HepG2 (cell line): ENCODE measurements around the gene CFAP300. TPM values are rescaled to one million over a fixed set of nuclear protein-coding genes. Genes with fewer than 3 reads are reported as not detected.

Experiments
- CBX2 ChIP-seq, 2 experiments: fragments of 200-600 bp in 1 of 2; sonication (generic); formaldehyde crosslinking in 1 of 2; IDR thresholded peaks; 2 replicates each; pipeline versions ENCODE4 v1.7.0 to v1.8.1; 2018 to 2022; ENCODE audit warnings: low read depth in 2 of 2, low read length in 1 of 2, mild to moderate bottlenecking in 1 of 2, missing genetic modification reagents in 1 of 2
- HDAC2 ChIP-seq: sonication (generic); formaldehyde crosslinking; IDR thresholded peaks from 2 replicates; pipeline ENCODE4 v1.4.0; 2020; ENCODE audit warnings: missing genetic modification reagents
- HNRNPL ChIP-seq: fragments of 200-400 bp; formaldehyde crosslinking; IDR thresholded peaks from 2 replicates; pipeline ENCODE4 v1.6.1; 2017; ENCODE audit warnings: mild to moderate bottlenecking, low read depth, low read length
- KMT2A ChIP-seq: sonication (generic); formaldehyde crosslinking; IDR thresholded peaks from 2 replicates; pipeline ENCODE4 v1.4.0; 2020; ENCODE audit warnings: missing genetic modification reagents
- PCBP1 ChIP-seq: fragments of 200-400 bp; formaldehyde crosslinking; IDR thresholded peaks from 2 replicates; pipeline ENCODE4 v1.6.1; 2017; ENCODE audit warnings: mild to moderate bottlenecking, low read depth, low read length, borderline replicate concordance
- PTBP1 ChIP-seq: fragments of 200-400 bp; formaldehyde crosslinking; IDR thresholded peaks from 2 replicates; pipeline ENCODE4 v1.6.1; 2018; ENCODE audit warnings: low read length, low read depth; ENCODE audit not compliant: poor library complexity, severe bottlenecking
- SMAD3 ChIP-seq: sonication (generic); formaldehyde crosslinking; IDR thresholded peaks from 2 replicates; pipeline ENCODE4 v1.4.0; 2020; ENCODE audit warnings: missing genetic modification reagents
- TARDBP ChIP-seq: sonication (generic); formaldehyde crosslinking; IDR thresholded peaks from 2 replicates; pipeline ENCODE4 v1.8.0; 2022; ENCODE audit warnings: mild to moderate bottlenecking, missing genetic modification reagents
- ZNF652 ChIP-seq: IDR thresholded peaks from 2 replicates; pipeline ENCODE4 v1.6.1; 2016; ENCODE audit warnings: low read depth, borderline replicate concordance
- ZNF790 ChIP-seq: sonication (generic); formaldehyde crosslinking; IDR thresholded peaks from 2 replicates; pipeline ENCODE4 v1.8.0; 2022; ENCODE audit warnings: missing genetic modification reagents, mild to moderate bottlenecking, borderline replicate concordance
- ZSCAN22 ChIP-seq: sonication (generic); formaldehyde crosslinking; IDR thresholded peaks from 2 replicates; pipeline ENCODE4 v1.4.0; 2020; ENCODE audit warnings: mild to moderate bottlenecking, missing genetic modification reagents
- ZZZ3 ChIP-seq: sonication (generic); formaldehyde crosslinking; IDR thresholded peaks from 2 replicates; pipeline ENCODE4 v1.4.0; 2020; ENCODE audit warnings: missing genetic modification reagents, mild to moderate bottlenecking, borderline replicate concordance
- polyA plus RNA-seq, 8 experiments: library from polyadenylated mRNA; depleted of rRNA in 3 of 8; stranded (reverse) in 7 of 8; unstranded in 1 of 8; fragments of >200 nt; fragmentation: Illumina TruSeq in 4 of 8; extraction: Trizol in 4 of 8; gene quantifications; 2 replicates each; pipeline versions ENCODE4 v1.2.1 to v1.2.3, GENCODE V29; 2011 to 2016; ENCODE audit warnings: low read depth in 4 of 8, missing spikeins in 1 of 8, mixed read lengths in 1 of 8; ENCODE audit not compliant: insufficient read depth in 1 of 8
- total RNA-seq, 5 experiments: library from RNA; depleted of rRNA; stranded (reverse); fragments of >200 nt; fragmentation: Illumina TruSeq; extraction: Trizol; gene quantifications; 2 replicates each; pipeline ENCODE4 v1.2.3, GENCODE V29; 2016; ENCODE audit warnings: low read depth in 1 of 5
- TF ChIP-seq, protein P1 (sequence below): sonication (generic); formaldehyde crosslinking; IDR thresholded peaks from 2 replicates; pipeline ENCODE4 v1.9.0; 2022; ENCODE audit warnings: low read depth, missing genetic modification reagents
- TF ChIP-seq, protein P2 (sequence below): sonication (generic); formaldehyde crosslinking; IDR thresholded peaks from 2 replicates; pipeline ENCODE4 v1.8.1; 2023; ENCODE audit warnings: missing genetic modification reagents, mild to moderate bottlenecking, borderline replicate concordance
- TF ChIP-seq, protein P3 (sequence below): sonication (generic); formaldehyde crosslinking; IDR thresholded peaks from 2 replicates; pipeline ENCODE4 v1.8.1; 2023; ENCODE audit warnings: missing genetic modification reagents, inconsistent platforms, borderline replicate concordance
- TF ChIP-seq, protein P4 (sequence below): sonication (generic); formaldehyde crosslinking; IDR thresholded peaks from 2 replicates; pipeline ENCODE4 v1.4.0; 2020; ENCODE audit warnings: missing genetic modification reagents
- TF ChIP-seq, protein P5 (sequence below): sonication (generic); formaldehyde crosslinking; IDR thresholded peaks from 2 replicates; pipeline ENCODE4 v1.5.0; 2020; ENCODE audit warnings: mild to moderate bottlenecking, missing genetic modification reagents

Gene CFAP300
- total and polyA plus RNA-seq, 2 of the 13 experiments (the other 11 are each of a cell fraction or from before 2014, with no cell fraction given) = not detected

DNA sequence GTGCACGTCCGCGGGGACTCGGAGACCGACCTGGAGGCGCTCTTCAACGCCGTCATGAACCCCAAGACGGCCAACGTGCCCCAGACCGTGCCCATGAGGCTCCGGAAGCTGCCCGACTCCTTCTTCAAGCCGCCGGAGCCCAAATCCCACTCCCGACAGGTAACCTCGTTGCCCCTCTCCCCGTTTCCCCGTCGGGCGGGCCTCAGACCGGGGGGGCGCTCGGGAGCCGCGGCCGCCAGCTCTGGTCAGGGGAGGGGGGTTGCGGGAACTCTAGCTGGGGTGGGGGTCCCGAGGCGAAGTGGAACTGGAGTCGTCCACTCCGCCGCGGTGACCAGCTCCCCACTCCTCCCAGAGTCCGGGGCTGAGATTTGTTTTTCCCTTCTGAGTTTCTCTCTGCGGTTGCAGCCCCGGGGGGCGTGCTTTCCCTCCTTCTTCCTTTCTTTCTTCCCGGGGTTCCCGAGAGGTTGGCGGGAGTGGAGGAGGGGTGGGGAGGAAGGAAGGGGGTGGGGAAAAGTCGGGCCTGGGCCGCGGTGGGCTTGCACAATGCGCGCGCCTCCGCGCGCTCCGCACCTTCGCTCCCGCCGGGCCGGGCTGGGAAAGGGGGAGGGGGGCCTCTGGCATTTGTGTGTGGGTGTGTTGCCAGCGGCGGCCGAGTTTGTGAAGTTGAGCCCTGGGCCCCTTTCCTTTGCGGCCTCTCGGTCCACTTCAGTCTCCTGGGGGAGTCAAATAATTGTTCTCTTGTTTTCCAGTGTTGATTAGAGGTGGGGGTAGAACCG is 64.0 kb downstream of the CFAP300 start (continued):
- TF ChIP-seq, protein P1, sequence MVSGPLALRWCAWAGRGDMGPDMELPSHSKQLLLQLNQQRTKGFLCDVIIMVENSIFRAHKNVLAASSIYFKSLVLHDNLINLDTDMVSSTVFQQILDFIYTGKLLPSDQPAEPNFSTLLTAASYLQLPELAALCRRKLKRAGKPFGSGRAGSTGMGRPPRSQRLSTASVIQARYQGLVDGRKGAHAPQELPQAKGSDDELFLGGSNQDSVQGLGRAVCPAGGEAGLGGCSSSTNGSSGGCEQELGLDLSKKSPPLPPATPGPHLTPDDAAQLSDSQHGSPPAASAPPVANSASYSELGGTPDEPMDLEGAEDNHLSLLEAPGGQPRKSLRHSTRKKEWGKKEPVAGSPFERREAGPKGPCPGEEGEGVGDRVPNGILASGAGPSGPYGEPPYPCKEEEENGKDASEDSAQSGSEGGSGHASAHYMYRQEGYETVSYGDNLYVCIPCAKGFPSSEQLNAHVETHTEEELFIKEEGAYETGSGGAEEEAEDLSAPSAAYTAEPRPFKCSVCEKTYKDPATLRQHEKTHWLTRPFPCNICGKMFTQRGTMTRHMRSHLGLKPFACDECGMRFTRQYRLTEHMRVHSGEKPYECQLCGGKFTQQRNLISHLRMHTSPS (CRISPR knock-in tag) = no peak
- TF ChIP-seq HDAC2 (CRISPR knock-in tag) (peak; percentile 37; the same call in 1 of the 2 replicates), ZZZ3 (no peak), HNRNPL (0 out of 2 replicates have a peak, but pooled peaks have one; percentile 78), CBX2 (IDR thresholded peaks at IDR 0.05; ENCODE audit: low read depth, low read length) (no peak), CBX2 (CRISPR knock-in tag; IDR thresholded peaks at IDR 0.05; ENCODE audit: low read depth) (no peak), ZNF652 (CRISPR knock-in tag) (no peak), PTBP1 (peak; percentile 49), ZNF790 (CRISPR knock-in tag) (no peak), SMAD3 (peak; percentile 0; the same call in 1 of the 2 replicates), KMT2A (CRISPR knock-in tag) (0 out of 2 replicates have a peak, but pooled peaks have one; percentile 17), TARDBP (peak; percentile 52; the same call in 1 of the 2 replicates), PCBP1 (0 out of 2 replicates have a peak, but pooled peaks have one; percentile 48), ZSCAN22 (CRISPR knock-in tag) (no peak)
- TF ChIP-seq, protein P2, sequence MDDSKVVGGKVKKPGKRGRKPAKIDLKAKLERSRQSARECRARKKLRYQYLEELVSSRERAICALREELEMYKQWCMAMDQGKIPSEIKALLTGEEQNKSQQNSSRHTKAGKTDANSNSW = no peak
- TF ChIP-seq, protein P3, sequence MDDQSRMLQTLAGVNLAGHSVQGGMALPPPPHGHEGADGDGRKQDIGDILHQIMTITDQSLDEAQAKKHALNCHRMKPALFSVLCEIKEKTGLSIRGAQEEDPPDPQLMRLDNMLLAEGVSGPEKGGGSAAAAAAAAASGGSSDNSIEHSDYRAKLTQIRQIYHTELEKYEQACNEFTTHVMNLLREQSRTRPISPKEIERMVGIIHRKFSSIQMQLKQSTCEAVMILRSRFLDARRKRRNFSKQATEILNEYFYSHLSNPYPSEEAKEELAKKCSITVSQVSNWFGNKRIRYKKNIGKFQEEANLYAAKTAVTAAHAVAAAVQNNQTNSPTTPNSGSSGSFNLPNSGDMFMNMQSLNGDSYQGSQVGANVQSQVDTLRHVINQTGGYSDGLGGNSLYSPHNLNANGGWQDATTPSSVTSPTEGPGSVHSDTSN = no peak
- TF ChIP-seq, protein P4, sequence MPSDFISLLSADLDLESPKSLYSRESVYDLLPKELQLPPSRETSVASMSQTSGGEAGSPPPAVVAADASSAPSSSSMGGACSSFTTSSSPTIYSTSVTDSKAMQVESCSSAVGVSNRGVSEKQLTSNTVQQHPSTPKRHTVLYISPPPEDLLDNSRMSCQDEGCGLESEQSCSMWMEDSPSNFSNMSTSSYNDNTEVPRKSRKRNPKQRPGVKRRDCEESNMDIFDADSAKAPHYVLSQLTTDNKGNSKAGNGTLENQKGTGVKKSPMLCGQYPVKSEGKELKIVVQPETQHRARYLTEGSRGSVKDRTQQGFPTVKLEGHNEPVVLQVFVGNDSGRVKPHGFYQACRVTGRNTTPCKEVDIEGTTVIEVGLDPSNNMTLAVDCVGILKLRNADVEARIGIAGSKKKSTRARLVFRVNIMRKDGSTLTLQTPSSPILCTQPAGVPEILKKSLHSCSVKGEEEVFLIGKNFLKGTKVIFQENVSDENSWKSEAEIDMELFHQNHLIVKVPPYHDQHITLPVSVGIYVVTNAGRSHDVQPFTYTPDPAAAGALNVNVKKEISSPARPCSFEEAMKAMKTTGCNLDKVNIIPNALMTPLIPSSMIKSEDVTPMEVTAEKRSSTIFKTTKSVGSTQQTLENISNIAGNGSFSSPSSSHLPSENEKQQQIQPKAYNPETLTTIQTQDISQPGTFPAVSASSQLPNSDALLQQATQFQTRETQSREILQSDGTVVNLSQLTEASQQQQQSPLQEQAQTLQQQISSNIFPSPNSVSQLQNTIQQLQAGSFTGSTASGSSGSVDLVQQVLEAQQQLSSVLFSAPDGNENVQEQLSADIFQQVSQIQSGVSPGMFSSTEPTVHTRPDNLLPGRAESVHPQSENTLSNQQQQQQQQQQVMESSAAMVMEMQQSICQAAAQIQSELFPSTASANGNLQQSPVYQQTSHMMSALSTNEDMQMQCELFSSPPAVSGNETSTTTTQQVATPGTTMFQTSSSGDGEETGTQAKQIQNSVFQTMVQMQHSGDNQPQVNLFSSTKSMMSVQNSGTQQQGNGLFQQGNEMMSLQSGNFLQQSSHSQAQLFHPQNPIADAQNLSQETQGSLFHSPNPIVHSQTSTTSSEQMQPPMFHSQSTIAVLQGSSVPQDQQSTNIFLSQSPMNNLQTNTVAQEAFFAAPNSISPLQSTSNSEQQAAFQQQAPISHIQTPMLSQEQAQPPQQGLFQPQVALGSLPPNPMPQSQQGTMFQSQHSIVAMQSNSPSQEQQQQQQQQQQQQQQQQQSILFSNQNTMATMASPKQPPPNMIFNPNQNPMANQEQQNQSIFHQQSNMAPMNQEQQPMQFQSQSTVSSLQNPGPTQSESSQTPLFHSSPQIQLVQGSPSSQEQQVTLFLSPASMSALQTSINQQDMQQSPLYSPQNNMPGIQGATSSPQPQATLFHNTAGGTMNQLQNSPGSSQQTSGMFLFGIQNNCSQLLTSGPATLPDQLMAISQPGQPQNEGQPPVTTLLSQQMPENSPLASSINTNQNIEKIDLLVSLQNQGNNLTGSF (CRISPR knock-in tag) = no peak; the same call in 1 of the 2 replicates
- TF ChIP-seq, protein P5, sequence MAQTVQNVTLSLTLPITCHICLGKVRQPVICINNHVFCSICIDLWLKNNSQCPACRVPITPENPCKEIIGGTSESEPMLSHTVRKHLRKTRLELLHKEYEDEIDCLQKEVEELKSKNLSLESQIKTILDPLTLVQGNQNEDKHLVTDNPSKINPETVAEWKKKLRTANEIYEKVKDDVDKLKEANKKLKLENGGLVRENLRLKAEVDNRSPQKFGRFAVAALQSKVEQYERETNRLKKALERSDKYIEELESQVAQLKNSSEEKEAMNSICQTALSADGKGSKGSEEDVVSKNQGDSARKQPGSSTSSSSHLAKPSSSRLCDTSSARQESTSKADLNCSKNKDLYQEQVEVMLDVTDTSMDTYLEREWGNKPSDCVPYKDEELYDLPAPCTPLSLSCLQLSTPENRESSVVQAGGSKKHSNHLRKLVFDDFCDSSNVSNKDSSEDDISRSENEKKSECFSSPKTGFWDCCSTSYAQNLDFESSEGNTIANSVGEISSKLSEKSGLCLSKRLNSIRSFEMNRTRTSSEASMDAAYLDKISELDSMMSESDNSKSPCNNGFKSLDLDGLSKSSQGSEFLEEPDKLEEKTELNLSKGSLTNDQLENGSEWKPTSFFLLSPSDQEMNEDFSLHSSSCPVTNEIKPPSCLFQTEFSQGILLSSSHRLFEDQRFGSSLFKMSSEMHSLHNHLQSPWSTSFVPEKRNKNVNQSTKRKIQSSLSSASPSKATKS (CRISPR knock-in tag) = no peak
